Measurements from ENCODE around the gene PTPRR. TPM values are rescaled to one million over a fixed set of nuclear protein-coding genes. Genes with fewer than 3 reads are reported as not detected.
"Not testable (repeated sequence)": the region's sequence is repeated elsewhere in the genome, so short reads cannot be mapped to it uniquely, and the experiment has no call there.

The PTPRR gene
- total and polyA plus RNA-seq, 12 donors, result 0.20 to 1.7 (median 0.74) TPM

DNA sequence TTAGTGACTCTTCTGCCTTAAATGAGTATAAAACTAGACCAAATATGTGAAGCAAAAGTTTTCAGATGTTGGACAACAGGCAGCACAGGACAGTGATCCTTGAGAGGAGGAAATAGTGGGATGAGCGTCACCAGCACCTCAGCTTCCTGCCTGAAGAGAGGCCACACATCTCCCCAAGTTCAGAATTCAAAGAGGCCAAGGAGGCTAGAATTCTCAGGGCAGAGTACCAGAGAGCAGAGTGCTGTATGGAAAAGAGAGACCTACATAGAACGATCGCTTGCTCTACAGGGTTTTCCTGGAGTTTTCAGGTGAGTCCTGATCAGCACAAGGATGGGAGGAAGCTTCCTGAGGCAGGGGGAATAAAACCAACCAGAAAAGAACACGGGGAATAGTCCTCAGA is 107.0 kb downstream of the PTPRR start:
- H3K4me1 ChIP-seq, result no peaks in the 10 kb centered on the region
- no peak for DNase-seq
- H3K27me3 ChIP-seq, result no peaks in the 10 kb centered on the region
- TF ChIP-seq, protein P1, sequence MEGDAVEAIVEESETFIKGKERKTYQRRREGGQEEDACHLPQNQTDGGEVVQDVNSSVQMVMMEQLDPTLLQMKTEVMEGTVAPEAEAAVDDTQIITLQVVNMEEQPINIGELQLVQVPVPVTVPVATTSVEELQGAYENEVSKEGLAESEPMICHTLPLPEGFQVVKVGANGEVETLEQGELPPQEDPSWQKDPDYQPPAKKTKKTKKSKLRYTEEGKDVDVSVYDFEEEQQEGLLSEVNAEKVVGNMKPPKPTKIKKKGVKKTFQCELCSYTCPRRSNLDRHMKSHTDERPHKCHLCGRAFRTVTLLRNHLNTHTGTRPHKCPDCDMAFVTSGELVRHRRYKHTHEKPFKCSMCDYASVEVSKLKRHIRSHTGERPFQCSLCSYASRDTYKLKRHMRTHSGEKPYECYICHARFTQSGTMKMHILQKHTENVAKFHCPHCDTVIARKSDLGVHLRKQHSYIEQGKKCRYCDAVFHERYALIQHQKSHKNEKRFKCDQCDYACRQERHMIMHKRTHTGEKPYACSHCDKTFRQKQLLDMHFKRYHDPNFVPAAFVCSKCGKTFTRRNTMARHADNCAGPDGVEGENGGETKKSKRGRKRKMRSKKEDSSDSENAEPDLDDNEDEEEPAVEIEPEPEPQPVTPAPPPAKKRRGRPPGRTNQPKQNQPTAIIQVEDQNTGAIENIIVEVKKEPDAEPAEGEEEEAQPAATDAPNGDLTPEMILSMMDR (IDR thresholded peaks at IDR 0.05), result no peak
- H3K36me3 ChIP-seq, result no peaks in the 10 kb centered on the region
- intact Hi-C loops (cut with DNase I), result no loop called here
- no peak overlapping the region for H3K4me3 ChIP-seq
- H3K27ac ChIP-seq, result no peak overlapping the region
- ATAC-seq, result no peak
- peaks cover 0 to 12% (median 0%) of the 10 kb centered on the region in 11 donors for H3K9me3 ChIP-seq
- WGBS, 2 donors, result 80 to 81% methylated on average over 4 of the region's 4 CpGs

DNA sequence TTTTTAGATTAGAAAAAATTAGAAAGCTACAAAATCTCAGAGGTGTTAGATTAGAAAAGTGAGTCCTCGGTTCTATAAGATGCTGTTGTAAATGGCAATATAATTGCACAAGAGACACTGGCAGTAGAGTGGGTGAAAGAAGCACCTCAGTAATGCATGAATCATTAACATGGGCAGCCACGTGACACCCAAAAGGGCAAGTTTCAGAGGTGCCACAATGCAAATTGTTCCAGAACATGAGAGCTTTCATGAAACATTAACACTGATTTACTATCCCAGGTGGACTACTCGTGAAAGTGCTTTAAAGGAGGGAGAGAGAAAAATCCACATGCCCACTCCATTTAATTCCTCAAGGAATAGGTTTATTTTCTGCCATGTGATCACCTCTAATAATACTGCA is 108.4 kb downstream of the PTPRR start:
- Histone ChIP-seq H3K27me3 (no peaks in the 10 kb centered on the region), H3K27ac (no peak overlapping the region), H3K4me1 (no peaks in the 10 kb centered on the region), H3K4me3 (no peak overlapping the region), H3K36me3 (no peaks in the 10 kb centered on the region), H3K9me3 (peaks cover 0 to 14% (median 0%) of the 10 kb centered on the region in 11 donors)
- TF ChIP-seq, protein P1 (IDR thresholded peaks at IDR 0.05), result no peak
- 75 to 84% methylated on average over 3 of the region's 3 CpGs for WGBS, 2 donors
- intact Hi-C loops (cut with DNase I), result no loop called here
- DNase-seq (no peak), ATAC-seq (no peak)

DNA sequence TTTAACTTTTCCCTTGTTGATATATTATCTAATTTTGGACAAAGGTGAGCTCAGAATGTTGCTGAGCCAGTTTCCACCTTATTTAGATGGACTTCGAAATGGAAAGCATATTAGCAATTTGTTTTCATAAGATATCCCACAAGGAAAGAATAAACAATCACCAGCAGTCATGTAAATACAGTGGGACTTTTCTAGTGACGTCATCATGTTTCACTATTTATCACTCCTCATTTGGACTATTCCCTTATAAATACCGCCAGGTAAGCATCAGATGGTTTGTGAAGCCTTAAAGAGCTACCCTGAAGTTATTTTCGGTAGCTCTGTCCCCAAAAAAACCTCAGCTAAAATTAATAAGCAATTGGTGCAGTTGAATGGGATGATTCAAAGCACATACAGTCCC is 110.7 kb downstream of the PTPRR start:
- Histone ChIP-seq H3K9me3 (peaks cover 0 to 7% (median 0%) of the 10 kb centered on the region in 11 donors), H3K27ac (no peak overlapping the region), H3K4me1 (no peaks in the 10 kb centered on the region), H3K27me3 (no peaks in the 10 kb centered on the region), H3K36me3 (no peaks in the 10 kb centered on the region), H3K4me3 (no peak overlapping the region)
- intact Hi-C loops (cut with DNase I), result no loop called here
- WGBS, 2 donors, result 80 to 85% methylated on average over 4 of the region's 4 CpGs
- TF ChIP-seq, protein P1 (IDR thresholded peaks at IDR 0.05), result no peak
- ATAC-seq (no peak), DNase-seq (no peak)

DNA sequence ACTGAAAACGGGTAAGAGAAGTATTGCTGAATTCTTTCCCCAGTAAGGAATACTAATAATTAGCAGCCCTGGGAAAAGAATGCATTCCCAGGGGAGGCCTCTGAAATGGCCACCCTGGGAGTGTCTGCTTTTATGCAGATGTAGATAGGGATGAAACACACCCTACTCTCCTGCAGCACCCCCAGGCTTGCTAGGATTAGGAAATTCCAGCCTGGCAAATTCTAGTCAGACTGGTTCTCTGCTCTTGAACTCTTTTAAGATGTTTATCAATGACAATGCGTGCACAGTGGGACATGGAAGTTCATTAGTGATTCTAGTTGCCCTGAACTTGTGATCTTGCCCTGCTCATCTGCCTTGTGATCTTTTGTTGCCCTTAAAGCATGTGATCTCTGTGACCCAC is 112.5 kb downstream of the PTPRR start:
- DNase-seq; H3K4me3 ChIP-seq; ATAC-seq; H3K27me3 ChIP-seq; H3K36me3 ChIP-seq; H3K4me1 ChIP-seq; H3K27ac ChIP-seq; H3K9me3 ChIP-seq; intact Hi-C loops (cut with DNase I): not testable (repeated sequence)
- WGBS, 2 donors, result 80 to 84% methylated on average over 2 of the region's 2 CpGs

DNA sequence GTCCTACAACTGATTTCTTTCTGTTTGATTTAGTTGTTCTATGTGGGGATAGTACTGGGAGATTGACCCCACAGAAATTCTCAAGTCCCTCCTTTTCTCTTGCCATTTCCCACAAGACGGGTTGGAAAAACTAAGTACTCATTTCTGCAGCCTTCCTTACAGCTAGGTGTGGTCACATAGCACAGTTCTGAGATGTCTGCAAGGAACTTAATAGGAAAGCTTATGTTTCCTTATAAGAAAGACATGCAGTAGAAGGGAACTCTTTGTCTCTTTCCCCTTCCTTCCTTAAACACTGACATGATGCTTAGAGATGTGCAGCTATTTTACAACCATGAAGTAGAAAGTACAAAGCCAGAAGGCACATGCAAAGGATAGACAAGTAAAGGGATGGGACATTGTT is 113.7 kb downstream of the PTPRR start:
- Histone ChIP-seq H3K27ac (no peak overlapping the region), H3K27me3 (no peaks in the 10 kb centered on the region), H3K4me1 (no peaks in the 10 kb centered on the region), H3K4me3 (no peak overlapping the region), H3K9me3 (peaks cover 0 to 5% (median 0%) of the 10 kb centered on the region in 11 donors), H3K36me3 (no peaks in the 10 kb centered on the region)
- TF ChIP-seq, protein P1 (IDR thresholded peaks at IDR 0.05), result no peak
- DNase-seq (no peak), ATAC-seq (no peak)
- WGBS, 2 donors, result 87 to 89% methylated on average over 1 of the region's 1 CpG
- intact Hi-C loops (cut with DNase I), result no loop called here

Data from heart right ventricle (tissue), 16 donors.